PFSK-1 (cell line): Measurements from ENCODE around the gene RNASE1.

ENCODE experiments used
- FOXP2 ChIP-seq: optimal IDR thresholded peaks from 2 replicates; pipeline ENCODE3; 2011; ENCODE audit warnings: borderline replicate concordance, control low read depth, inconsistent platforms; ENCODE audit not compliant: insufficient read depth; ENCODE audit errors: extremely low read length, extremely low read depth
- POLR2AphosphoS5 ChIP-seq: IDR thresholded peaks from 2 replicates; pipeline ENCODE4 v1.6.1; 2012; ENCODE audit warnings: low read depth, mild to moderate bottlenecking, control low read depth, low read length, moderate library complexity
- REST ChIP-seq, 2 experiments: IDR thresholded peaks; 2 replicates each; pipeline versions ENCODE4 v1.6.1 to v1.8.0; 2011 to 2012; ENCODE audit warnings: low read depth in 2 of 2, low read length in 2 of 2, control low read depth in 1 of 2, inconsistent platforms in 1 of 2, mild to moderate bottlenecking in 1 of 2, moderate library complexity in 1 of 2; ENCODE audit not compliant: insufficient read depth in 1 of 2
- SIN3A ChIP-seq: IDR thresholded peaks from 2 replicates; pipeline ENCODE4 v1.6.1; 2012; ENCODE audit warnings: mild to moderate bottlenecking, low read length, moderate library complexity, borderline replicate concordance; ENCODE audit not compliant: insufficient read depth
- TAF1 ChIP-seq: IDR thresholded peaks from 2 replicates; pipeline ENCODE4 v1.6.1; 2012; ENCODE audit warnings: low read length, control low read depth, borderline replicate concordance; ENCODE audit not compliant: insufficient read depth

Gene RNASE1

GRCh38 chr14:20769421-20769820, 33.2 kb downstream of the RNASE1 start:
- no peak for TF ChIP-seq POLR2AphosphoS5
- no peak for TF ChIP-seq FOXP2
- TF ChIP-seq REST (IDR thresholded peaks at IDR 0.05; ENCODE audit: insufficient read depth in 1 of 2, low read depth in 2 of 2, low read length in 2 of 2), result no peak
- no peak for TF ChIP-seq SIN3A
- TF ChIP-seq TAF1, result no peak

GRCh38 chr14:20768593-20768892, 34.1 kb downstream of the RNASE1 start:
- TF ChIP-seq FOXP2 (no peak), REST (IDR thresholded peaks at IDR 0.05; ENCODE audit: insufficient read depth in 1 of 2, low read depth in 2 of 2, low read length in 2 of 2) (no peak), TAF1 (no peak), SIN3A (no peak)

DNA sequence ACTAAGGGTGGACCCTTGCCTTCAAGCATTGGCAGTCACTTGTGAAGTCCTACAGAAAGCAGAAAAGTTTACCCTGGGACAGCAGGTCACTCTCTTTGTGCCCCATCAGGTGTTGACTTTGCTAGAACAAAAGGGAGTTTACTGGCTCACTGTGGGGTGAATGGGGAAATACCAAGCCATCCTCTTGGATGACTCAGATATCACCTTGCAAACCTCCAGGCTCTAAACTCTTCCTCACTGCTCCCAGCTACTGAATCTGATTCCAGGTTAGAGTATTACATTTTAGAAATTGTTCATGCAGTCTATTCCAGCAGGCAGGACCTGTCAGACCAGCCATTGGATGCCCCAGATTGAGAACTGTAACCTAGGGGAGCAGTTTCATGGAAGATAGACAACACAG, 41.7 kb downstream of the RNASE1 start:
- no peak for TF ChIP-seq REST (IDR thresholded peaks at IDR 0.05; ENCODE audit: insufficient read depth in 1 of 2, low read depth in 2 of 2, low read length in 2 of 2)
- no peak for TF ChIP-seq FOXP2
- TF ChIP-seq TAF1, result no peak
- TF ChIP-seq POLR2AphosphoS5, result no peak
- no peak for TF ChIP-seq SIN3A

GRCh38 chr14:20757965-20758364, 44.7 kb downstream of the RNASE1 start:
- TF ChIP-seq SIN3A (no peak), POLR2AphosphoS5 (no peak), REST (IDR thresholded peaks at IDR 0.05; ENCODE audit: insufficient read depth in 1 of 2, low read depth in 2 of 2, low read length in 2 of 2) (no peak), FOXP2 (no peak), TAF1 (no peak)

- no peak for TF ChIP-seq TAF1
- TF ChIP-seq SIN3A, result no peak
- TF ChIP-seq POLR2AphosphoS5, result no peak
- TF ChIP-seq REST (IDR thresholded peaks at IDR 0.05; ENCODE audit: insufficient read depth in 1 of 2, low read depth in 2 of 2, low read length in 2 of 2), result no peak
- no peak for TF ChIP-seq FOXP2
Measured at GRCh38 chr14:20755037-20755436, 47.6 kb downstream of the RNASE1 start.
